Mammary epithelial cell (primary cell): ENCODE data around the gene CDC40.

Experiments
- EZH2 ChIP-seq: IDR thresholded peaks from 2 replicates; pipeline ENCODE4 v1.6.1; 2012; ENCODE audit warnings: low read length, inconsistent platforms, borderline replicate concordance
- TF ChIP-seq, protein P1 (sequence below), 2 donors: IDR thresholded peaks in 1 of 2; conservative IDR thresholded peaks in 1 of 2; 2 replicates each; pipeline ENCODE4 v1.5.1; 2011 to 2012; ENCODE audit warnings: inconsistent platforms in 2 of 2, low read length in 2 of 2, mild to moderate bottlenecking in 2 of 2, control low read depth in 1 of 2, low read depth in 1 of 2; ENCODE audit not compliant: insufficient read depth in 1 of 2; ENCODE audit errors: extremely low read depth in 1 of 2

DNA sequence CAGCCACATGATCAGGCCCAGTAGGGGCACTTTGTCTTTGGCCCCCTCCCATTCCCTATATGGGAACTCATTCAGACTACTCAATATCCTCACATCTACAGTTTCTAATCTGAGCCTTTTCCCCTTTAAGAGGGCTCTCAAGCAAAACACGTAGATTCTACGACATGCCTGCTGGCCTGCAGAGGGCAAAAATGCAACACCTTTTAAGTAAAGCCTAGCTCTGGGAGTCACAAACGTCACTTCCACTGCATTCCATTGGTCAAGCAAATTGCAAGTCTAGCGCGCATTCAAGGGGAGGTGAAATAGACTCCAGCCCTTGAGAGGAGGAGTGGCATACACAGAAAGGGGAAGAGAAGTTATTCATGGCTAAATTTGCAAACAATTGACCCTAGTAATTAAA, 70.6 kb downstream of the CDC40 start:
- TF ChIP-seq, protein P1, sequence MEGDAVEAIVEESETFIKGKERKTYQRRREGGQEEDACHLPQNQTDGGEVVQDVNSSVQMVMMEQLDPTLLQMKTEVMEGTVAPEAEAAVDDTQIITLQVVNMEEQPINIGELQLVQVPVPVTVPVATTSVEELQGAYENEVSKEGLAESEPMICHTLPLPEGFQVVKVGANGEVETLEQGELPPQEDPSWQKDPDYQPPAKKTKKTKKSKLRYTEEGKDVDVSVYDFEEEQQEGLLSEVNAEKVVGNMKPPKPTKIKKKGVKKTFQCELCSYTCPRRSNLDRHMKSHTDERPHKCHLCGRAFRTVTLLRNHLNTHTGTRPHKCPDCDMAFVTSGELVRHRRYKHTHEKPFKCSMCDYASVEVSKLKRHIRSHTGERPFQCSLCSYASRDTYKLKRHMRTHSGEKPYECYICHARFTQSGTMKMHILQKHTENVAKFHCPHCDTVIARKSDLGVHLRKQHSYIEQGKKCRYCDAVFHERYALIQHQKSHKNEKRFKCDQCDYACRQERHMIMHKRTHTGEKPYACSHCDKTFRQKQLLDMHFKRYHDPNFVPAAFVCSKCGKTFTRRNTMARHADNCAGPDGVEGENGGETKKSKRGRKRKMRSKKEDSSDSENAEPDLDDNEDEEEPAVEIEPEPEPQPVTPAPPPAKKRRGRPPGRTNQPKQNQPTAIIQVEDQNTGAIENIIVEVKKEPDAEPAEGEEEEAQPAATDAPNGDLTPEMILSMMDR (conservative IDR thresholded peaks at IDR 0.05 in 1 of 2, IDR thresholded peaks at IDR 0.05 in 1 of 2; ENCODE audit: extremely low read depth in 1 of 2, insufficient read depth in 1 of 2, low read depth in 1 of 2, low read length in 2 of 2), result no peak
- TF ChIP-seq EZH2, result no peak
